H1 (cell line): ENCODE measurements around the gene KRT23. TPM values are rescaled to one million over a fixed set of nuclear protein-coding genes. Genes with fewer than 3 reads are reported as not detected.

ENCODE experiments used
- BRCA1 ChIP-seq: IDR thresholded peaks from 2 replicates; pipeline ENCODE4 v1.6.1; 2012; ENCODE audit warnings: low read depth, low read length, improper control_type of control experiment
- JUN ChIP-seq: IDR thresholded peaks from 2 replicates; pipeline ENCODE4 v1.6.1; 2011; ENCODE audit warnings: low read depth, mild to moderate bottlenecking, improper control_type of control experiment, low read length
- KDM5A ChIP-seq: fragments of 200-600 bp; IDR thresholded peaks from 2 replicates; pipeline ENCODE4 v1.7.1; 2012; ENCODE audit warnings: mild to moderate bottlenecking, low read length, inconsistent platforms, mixed read lengths
- POLR2AphosphoS5 ChIP-seq: IDR thresholded peaks from 2 replicates; pipeline ENCODE4 v1.6.1; 2011; ENCODE audit warnings: low read depth, low read length
- RFX5 ChIP-seq: IDR thresholded peaks from 2 replicates; pipeline ENCODE4 v1.6.1; 2011; ENCODE audit warnings: low read depth, low read length, improper control_type of control experiment, borderline replicate concordance
- RXRA ChIP-seq: IDR thresholded peaks from 2 replicates; pipeline ENCODE4 v1.6.1; 2011; ENCODE audit warnings: low read depth, mild to moderate bottlenecking, low read length, moderate library complexity; ENCODE audit not compliant: insufficient read depth
- SIRT6 ChIP-seq: IDR thresholded peaks from one replicate; pipeline ENCODE4 v1.7.1; 2012; ENCODE audit warnings: low read length, inconsistent platforms
- SIX5 ChIP-seq: IDR thresholded peaks from 2 replicates; pipeline ENCODE4 v1.6.1; 2011; ENCODE audit warnings: mild to moderate bottlenecking, low read depth, low read length
- SRF ChIP-seq: IDR thresholded peaks from 2 replicates; pipeline ENCODE4 v1.6.1; 2011; ENCODE audit warnings: mild to moderate bottlenecking, low read depth, low read length, moderate library complexity
- polyA plus RNA-seq, 7 experiments: library from polyadenylated mRNA; depleted of rRNA in 3 of 7; stranded (reverse) in 5 of 7; unstranded in 2 of 7; fragments of >200 nt in 5 of 7; fragments of 200-250 nt in 2 of 7; gene quantifications; 1 replicate in 5 of 7; 2 replicates in 1 of 7; 4 replicates in 1 of 7; pipeline versions ENCODE4 v1.2.1 to v1.2.3, GENCODE V29; 2011 to 2013; ENCODE audit warnings: missing spikeins in 2 of 7, mixed read lengths in 2 of 7
- total RNA-seq: library from RNA; stranded (reverse); fragmentation: NEBNext Ultra II Directional; extraction: Animal tissue kit (Norgen Biotek cat#: 25700); gene quantifications from 2 replicates; pipeline ENCODE4 v1.2.1, GENCODE V29; 2021
- TF ChIP-seq, protein P1 (sequence below), 3 experiments: IDR thresholded peaks; 1 replicate in 2 of 3; 2 replicates in 1 of 3; pipeline versions ENCODE4 v1.5.1 to v1.6.1; 2011; ENCODE audit warnings: low read length in 3 of 3, mild to moderate bottlenecking in 3 of 3, inconsistent platforms in 2 of 3, low read depth in 1 of 3, moderate library complexity in 1 of 3; ENCODE audit not compliant: insufficient read depth in 1 of 3; ENCODE audit errors: control extremely low read depth in 1 of 3

KRT23 gene
- total and polyA plus RNA-seq, 2 of the 8 experiments (the other 6 are each of a cell fraction or from before 2014, with no cell fraction given), result not detected

- TF ChIP-seq, protein P1, sequence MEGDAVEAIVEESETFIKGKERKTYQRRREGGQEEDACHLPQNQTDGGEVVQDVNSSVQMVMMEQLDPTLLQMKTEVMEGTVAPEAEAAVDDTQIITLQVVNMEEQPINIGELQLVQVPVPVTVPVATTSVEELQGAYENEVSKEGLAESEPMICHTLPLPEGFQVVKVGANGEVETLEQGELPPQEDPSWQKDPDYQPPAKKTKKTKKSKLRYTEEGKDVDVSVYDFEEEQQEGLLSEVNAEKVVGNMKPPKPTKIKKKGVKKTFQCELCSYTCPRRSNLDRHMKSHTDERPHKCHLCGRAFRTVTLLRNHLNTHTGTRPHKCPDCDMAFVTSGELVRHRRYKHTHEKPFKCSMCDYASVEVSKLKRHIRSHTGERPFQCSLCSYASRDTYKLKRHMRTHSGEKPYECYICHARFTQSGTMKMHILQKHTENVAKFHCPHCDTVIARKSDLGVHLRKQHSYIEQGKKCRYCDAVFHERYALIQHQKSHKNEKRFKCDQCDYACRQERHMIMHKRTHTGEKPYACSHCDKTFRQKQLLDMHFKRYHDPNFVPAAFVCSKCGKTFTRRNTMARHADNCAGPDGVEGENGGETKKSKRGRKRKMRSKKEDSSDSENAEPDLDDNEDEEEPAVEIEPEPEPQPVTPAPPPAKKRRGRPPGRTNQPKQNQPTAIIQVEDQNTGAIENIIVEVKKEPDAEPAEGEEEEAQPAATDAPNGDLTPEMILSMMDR (IDR thresholded peaks at IDR 0.05; ENCODE audit: control extremely low read depth in 1 of 3, insufficient read depth in 1 of 3, low read depth in 1 of 3, low read length in 3 of 3), result no peak
- TF ChIP-seq BRCA1 (no peak), JUN (no peak), RFX5 (no peak), SIX5 (no peak), SRF (no peak), KDM5A (no peak), SIRT6 (no peak), RXRA (no peak), POLR2AphosphoS5 (no peak)
These were observed 42.2 kb downstream of the KRT23 start (continued) for GRCh38 chr17:40895106-40895730.
